Raji (cell line): ENCODE results near the gene MFSD8.
A peak's percentile ranks its signal among the peaks of the same experiment; 100 is the strongest.

Experiments used
- POLR2A ChIP-seq: IDR thresholded peaks from 2 replicates; pipeline ENCODE4 v1.6.1; 2011; ENCODE audit warnings: low read depth, low read length, control low read depth; ENCODE audit not compliant: insufficient read depth

MFSD8 gene

GRCh38 chr4:127959794-127960193, 5.2 kb downstream of the MFSD8 start:
- no peak for TF ChIP-seq POLR2A

- TF ChIP-seq POLR2A: no peak
Observed at GRCh38 chr4:127957105-127957504, 7.9 kb downstream of the MFSD8 start.

DNA sequence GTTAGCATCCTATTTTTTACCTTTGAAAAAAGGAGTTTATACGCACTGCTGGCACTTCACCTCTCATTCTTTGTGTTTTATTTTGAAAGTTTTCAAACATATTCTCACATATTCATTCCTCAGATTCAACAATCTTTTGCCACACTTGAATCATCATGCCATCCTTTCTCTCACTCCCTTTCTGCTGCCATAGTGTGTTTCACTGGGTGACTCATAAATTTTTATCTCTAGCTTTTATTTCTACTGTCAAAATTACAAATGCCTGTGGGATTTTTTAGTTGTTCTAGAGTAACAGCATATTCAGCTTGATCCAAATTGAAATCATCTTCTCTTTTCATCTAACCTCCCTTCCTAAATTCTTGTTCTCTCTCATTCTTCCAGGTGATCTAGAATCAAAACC, 28.0 kb downstream of the MFSD8 start:
- TF ChIP-seq POLR2A: no peak

- TF ChIP-seq POLR2A: no peak
Observed at GRCh38 chr4:127930175-127930574, 34.8 kb downstream of the MFSD8 start.

DNA sequence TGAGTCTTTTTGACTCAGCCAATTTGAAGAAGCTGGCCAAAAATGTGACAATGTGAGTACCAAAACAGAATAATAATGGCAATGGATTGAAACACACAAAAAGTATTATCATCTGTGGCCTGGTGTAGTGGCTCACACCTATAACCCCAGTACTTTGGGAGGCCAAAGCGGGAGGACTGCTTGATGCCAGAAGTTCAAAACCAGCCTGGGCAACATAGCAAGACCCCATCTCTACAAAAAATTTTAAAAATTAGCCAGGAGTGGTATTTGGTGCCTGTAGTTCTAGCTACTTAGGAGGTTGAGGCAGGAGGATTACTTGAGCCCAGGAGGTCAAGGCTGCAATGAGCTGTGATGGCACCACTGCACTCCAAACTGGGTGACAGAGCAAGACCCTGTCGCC, 42.7 kb downstream of the MFSD8 start:
- TF ChIP-seq POLR2A: no peak

- no peak for TF ChIP-seq POLR2A
Observed at GRCh38 chr4:127920521-127920920, 44.5 kb downstream of the MFSD8 start.

- no peak for TF ChIP-seq POLR2A
Observed at GRCh38 chr4:127917151-127917550, 47.8 kb downstream of the MFSD8 start.

DNA sequence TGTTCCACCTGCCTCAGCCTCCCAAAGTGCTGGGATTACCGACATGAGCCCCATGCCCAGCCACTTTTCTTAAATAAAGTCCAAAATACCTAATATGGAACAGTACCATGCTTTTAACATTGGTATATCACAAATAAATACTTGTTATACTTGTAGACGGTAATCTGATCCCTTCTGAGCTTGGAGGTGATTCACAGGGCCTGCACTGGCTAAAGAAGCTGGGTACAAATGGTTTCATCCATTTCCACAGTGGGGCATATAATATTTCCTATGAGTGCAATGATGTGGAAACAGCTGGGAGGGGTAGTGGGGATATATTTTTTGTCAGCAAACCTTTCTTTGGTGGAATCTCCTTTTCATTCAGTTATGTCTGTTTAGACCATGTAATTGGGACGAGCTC, 48.5 kb downstream of the MFSD8 start:
- TF ChIP-seq POLR2A: no peak

DNA sequence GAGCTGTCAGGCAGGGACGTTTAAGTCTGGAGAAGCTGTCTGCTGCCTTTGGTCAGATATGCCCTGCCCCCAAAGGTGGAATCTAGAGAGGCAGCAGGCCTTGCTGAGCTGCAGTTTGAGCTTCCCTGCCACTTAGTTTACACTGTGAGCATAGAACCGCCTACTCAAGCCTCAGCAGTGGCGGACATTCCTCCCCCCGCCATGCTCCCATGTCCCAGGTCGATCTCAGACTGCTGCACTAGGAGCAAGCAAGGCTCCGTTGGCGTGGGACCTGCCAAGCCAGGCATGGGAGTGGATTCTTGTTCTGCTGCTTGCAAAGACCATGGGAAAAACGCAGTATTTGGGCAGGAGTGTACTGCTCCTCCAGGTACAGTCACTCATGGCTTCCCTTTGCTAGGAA, 59.9 kb downstream of the MFSD8 start:
- no peak for TF ChIP-seq POLR2A

- no peak for TF ChIP-seq POLR2A
Observed at GRCh38 chr4:127896528-127896927, 68.4 kb downstream of the MFSD8 start.

GRCh38 chr4:127896069-127896468, 68.9 kb downstream of the MFSD8 start:
- TF ChIP-seq POLR2A: no peak

GRCh38 chr4:127889903-127890302, 75.1 kb downstream of the MFSD8 start:
- TF ChIP-seq POLR2A: no peak

GRCh38 chr4:127888559-127888958, 76.4 kb downstream of the MFSD8 start:
- no peak for TF ChIP-seq POLR2A

- no peak for TF ChIP-seq POLR2A
Observed at GRCh38 chr4:127881563-127881864, 83.5 kb downstream of the MFSD8 start.

GRCh38 chr4:127880763-127881562, 84.0 kb downstream of the MFSD8 start, which contains the start of gene PLK4:
TSS of gene PLK4 (plus strand) at chr4:127880893. CDS start at chr4:127881135, 242 bp downstream.
- peak; percentile 85 for TF ChIP-seq POLR2A

- no peak for TF ChIP-seq POLR2A
Observed at GRCh38 chr4:127875791-127876190, 89.2 kb downstream of the MFSD8 start.

GRCh38 chr4:127870688-127871087, 94.3 kb downstream of the MFSD8 start:
- no peak for TF ChIP-seq POLR2A

- no peak for TF ChIP-seq POLR2A
Observed at GRCh38 chr4:127870281-127870680, 94.7 kb downstream of the MFSD8 start.

DNA sequence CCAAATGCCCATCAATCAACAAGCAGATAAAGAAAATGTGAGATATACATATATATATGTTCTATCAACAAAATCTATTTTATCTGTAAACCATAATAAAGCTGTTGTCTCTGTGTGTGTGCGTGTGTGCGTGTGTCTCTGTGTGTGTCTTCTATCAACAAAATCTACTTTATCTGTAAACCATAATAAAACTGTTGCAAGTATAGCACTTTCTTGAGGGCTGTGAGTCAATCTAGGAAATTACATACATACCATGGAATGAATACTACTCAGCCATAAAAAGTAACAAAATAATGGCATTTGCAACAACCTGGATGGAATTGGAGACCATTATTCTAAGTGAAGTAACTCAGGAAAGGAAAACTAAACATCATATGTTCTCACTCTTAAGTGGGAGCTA, 96.8 kb downstream of the MFSD8 start:
- TF ChIP-seq POLR2A: no peak
